ENCODE results near the gene PPP3CA. TPM values are rescaled to one million over a fixed set of nuclear protein-coding genes. Genes with fewer than 3 reads are reported as not detected.

PPP3CA gene
- total RNA-seq, 1 donor = 64.4 TPM

DNA sequence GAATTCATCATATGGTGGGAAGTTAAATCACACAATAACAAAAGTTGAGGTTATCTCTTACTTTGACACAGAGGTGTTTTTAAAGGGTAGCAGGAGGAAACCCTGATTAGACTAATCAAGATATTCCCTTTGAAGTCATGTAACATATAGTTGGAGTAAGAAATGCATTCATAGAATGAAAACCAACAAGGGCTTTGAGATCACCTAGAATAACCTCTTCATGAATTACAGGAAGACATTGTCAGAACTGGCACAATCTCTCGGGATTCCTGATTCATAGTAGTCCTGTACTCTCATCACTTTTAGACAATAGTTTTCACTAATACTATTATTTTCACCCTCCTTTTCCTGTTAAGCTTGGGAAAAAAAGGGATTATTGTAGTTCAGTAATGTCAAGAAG is 170.2 kb downstream of the PPP3CA start:
- peak; percentile 28 for DNase-seq (ENCODE audit: low read depth)
- TF ChIP-seq, protein P1, sequence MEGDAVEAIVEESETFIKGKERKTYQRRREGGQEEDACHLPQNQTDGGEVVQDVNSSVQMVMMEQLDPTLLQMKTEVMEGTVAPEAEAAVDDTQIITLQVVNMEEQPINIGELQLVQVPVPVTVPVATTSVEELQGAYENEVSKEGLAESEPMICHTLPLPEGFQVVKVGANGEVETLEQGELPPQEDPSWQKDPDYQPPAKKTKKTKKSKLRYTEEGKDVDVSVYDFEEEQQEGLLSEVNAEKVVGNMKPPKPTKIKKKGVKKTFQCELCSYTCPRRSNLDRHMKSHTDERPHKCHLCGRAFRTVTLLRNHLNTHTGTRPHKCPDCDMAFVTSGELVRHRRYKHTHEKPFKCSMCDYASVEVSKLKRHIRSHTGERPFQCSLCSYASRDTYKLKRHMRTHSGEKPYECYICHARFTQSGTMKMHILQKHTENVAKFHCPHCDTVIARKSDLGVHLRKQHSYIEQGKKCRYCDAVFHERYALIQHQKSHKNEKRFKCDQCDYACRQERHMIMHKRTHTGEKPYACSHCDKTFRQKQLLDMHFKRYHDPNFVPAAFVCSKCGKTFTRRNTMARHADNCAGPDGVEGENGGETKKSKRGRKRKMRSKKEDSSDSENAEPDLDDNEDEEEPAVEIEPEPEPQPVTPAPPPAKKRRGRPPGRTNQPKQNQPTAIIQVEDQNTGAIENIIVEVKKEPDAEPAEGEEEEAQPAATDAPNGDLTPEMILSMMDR (IDR thresholded peaks at IDR 0.05; ENCODE audit: insufficient read depth, low read length) = no peak
- no peak overlapping the region for H3K4me3 ChIP-seq (ENCODE audit: low read depth, low read length)

DNA sequence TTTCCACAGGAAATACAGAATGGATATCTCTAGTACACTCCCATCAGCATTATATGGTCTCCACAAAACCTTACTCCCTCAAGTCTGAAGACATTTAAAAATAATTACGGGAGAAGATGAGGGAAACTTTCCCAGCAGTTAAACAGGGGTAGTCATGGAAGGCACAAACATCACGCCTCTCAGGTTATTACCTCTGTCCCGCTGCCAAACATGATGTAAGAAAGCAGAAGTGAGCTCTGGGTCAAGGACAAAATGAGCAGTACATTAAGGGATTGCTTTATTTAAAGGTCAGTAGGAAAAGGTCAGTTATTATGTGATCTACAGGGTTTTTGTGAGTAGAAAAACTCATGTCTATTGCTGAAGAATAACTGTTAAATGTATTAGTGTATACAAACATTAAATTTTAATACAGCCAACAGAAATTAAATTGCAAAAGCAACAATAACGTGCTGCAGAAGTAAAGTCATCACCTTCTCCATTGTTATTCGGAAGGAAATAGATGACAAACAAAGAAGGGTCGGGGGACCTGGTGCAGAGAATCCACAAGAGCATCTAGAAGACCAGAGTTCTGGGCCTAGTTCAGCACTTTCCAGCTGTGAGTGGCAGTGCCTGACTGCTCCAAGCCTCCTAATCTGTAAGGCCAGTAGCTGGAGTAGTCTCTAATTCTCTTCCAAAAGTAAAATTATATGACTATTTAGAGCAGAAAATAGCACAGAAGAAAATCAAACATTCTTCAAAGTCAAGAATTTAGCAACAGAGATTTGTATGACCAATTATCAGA is 171.2 kb downstream of the PPP3CA start:
- DNase-seq (ENCODE audit: low read depth) = no peak
- H3K4me3 ChIP-seq (ENCODE audit: low read depth, low read length) = no peak overlapping the region
- TF ChIP-seq, protein P1 (IDR thresholded peaks at IDR 0.05; ENCODE audit: insufficient read depth, low read length) = no peak

DNA sequence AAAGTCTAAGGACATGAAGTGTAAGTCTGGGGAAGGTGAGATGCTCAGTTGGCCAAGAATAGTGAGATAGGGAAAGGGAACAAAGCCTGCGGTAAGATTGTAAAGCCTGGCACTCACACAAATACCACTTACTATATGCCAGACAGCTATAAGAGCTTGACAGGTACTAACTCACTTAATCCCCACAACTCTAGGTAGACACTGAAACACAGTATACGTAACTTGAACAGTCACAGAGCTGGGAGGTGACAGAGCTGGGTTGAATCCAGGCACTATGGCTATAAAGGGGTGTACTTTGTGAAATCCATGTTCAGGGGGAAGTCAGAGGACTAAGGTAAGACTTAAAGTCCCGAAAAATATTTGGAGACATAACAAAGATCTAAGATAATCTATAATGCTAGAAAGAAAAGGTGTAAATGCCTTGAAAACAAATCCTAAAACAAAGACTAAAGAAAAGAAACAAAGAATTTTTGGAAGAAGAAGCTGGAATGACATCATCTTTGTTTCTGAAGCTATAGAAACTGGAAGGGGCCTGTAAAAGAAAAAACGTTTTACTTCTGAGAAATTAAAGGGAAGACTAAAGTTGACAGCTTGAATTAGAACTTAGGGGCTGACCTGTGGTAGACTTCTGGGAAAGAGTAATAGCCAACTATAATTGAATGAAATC is 172.5 kb downstream of the PPP3CA start:
- DNase-seq (ENCODE audit: low read depth) = no peak
- H3K4me3 ChIP-seq (ENCODE audit: low read depth, low read length) = no peak overlapping the region
- TF ChIP-seq, protein P1 (IDR thresholded peaks at IDR 0.05; ENCODE audit: insufficient read depth, low read length) = no peak

DNA sequence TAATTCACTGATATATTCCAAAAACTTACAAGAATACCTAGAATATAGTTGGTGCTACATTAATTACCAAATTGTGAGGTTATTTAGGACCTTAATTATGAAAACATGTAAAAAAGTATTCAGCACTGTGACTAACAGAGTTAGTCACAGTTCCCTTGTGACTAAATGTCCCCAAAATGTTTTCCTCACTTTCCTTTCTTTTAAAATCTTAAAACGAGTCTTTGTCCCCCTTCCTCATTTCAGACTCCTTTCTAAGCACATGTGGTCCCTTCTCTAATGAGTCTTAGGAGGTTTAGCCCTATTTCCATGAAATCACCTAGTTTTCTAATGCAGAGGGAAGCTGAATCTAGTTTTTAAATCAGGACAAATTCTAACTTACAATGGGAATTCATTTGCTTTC is 175.0 kb downstream of the PPP3CA start:
- TF ChIP-seq, protein P1 (IDR thresholded peaks at IDR 0.05; ENCODE audit: insufficient read depth, low read length) = no peak
- DNase-seq (ENCODE audit: low read depth) = no peak
- no peak overlapping the region for H3K4me3 ChIP-seq (ENCODE audit: low read depth, low read length)

DNA sequence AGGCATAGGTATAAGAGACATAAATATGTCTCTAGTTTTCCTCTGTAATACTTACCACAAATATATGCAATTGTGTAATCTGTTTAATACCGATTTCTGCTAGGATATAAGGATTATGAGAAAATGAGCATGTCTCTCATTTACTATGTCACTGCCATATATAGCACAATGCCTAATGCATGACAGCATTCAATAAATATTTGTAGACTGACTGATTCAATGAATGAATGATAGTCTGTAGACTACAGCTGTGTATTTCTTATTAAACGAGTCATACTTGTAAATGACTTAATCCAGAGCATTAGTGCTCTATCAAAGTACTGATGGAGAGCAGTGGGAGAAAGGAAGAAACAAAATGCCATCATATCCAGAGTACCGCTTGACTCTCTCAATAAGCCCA is 175.6 kb downstream of the PPP3CA start:
- TF ChIP-seq, protein P1 (IDR thresholded peaks at IDR 0.05; ENCODE audit: insufficient read depth, low read length) = no peak
- DNase-seq (ENCODE audit: low read depth) = no peak

DNA sequence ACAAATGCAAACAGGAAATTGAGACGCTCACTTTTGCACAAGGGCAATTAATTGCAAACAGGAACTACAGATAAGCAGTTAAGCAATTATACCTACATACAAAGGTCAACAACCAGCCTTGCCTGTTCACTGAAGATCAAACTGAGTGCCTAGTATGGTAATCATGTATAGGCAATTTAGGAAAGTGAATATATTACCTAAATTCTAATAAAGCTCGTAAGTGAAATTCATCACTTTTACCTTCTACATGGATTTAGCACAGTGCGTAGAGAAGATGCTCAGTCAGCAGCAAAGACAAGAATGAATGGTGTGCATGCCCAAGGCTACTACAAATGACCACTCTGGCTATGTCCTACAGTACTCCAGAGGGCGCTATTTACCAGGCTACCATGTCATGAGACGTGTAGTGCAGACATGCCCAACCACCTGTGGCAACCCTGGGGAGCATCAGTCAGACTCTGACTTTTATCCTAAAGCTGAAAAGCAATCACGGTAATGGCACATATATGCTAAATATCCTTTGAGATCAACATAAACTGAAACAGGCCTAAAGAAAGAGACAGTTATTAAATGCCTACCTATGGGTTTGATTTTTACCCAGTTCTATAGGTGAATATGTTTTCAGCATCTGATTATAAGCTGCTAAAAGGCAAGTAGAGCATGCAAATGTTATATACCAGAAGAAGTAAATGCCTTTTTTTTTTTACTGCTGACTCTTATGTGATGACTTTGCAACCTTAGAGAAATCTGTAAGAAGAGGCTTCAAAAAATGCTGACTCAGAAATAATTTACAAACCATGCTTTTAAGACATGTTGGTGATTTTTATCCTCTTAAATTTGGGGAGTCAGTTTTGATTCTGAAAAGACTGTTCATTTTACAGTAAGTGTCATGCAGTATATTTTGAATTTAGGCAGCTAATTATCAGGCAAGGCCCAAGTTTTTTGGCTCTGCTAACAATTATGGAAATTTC is 178.0 kb downstream of the PPP3CA start:
- H3K4me3 ChIP-seq (ENCODE audit: low read depth, low read length) = no peak overlapping the region
- DNase-seq (ENCODE audit: low read depth) = peak; percentile 63
- TF ChIP-seq, protein P1 (IDR thresholded peaks at IDR 0.05; ENCODE audit: insufficient read depth, low read length) = peak; percentile 64

More for the DNA sequence above, 175.6 kb downstream of the PPP3CA start:
- H3K4me3 ChIP-seq (ENCODE audit: low read depth, low read length) = no peak overlapping the region

Data from fibroblast of the aortic adventitia (primary cell).